H1 (cell line): ENCODE data around the gene PRPF31. TPM values are rescaled to one million over a fixed set of nuclear protein-coding genes. Genes with fewer than 3 reads are reported as not detected.

Experiments used
- ASH2L ChIP-seq: fragments of 200-600, 300-600 bp; sonication (generic); IDR thresholded peaks from one replicate; pipeline ENCODE4 v1.7.1; 2017; ENCODE audit warnings: low read length
- ATF2 ChIP-seq: IDR thresholded peaks from 2 replicates; pipeline ENCODE4 v1.6.1; 2012; ENCODE audit warnings: low read length, inconsistent platforms
- ATF3 ChIP-seq: IDR thresholded peaks from 2 replicates; pipeline ENCODE4 v1.6.1; 2011; ENCODE audit warnings: low read depth, mild to moderate bottlenecking, low read length; ENCODE audit not compliant: insufficient read depth
- CHD1 ChIP-seq: IDR thresholded peaks from 2 replicates; pipeline ENCODE4 v1.6.1; 2012; ENCODE audit warnings: low read depth, low read length, improper control_type of control experiment
- E2F6 ChIP-seq: IDR thresholded peaks from 2 replicates; pipeline ENCODE4 v1.6.1; 2012; ENCODE audit warnings: inconsistent platforms
- EGR1 ChIP-seq: IDR thresholded peaks from 2 replicates; pipeline ENCODE4 v1.6.1; 2011; ENCODE audit warnings: low read depth, low read length, borderline replicate concordance
- EZH2 ChIP-seq: fragments of 200-600 bp; sonication (generic); IDR thresholded peaks from 2 replicates; pipeline ENCODE4 v1.7.1; 2012; ENCODE audit warnings: low read depth, mild to moderate bottlenecking, moderate library complexity, low read length, inconsistent platforms; ENCODE audit not compliant: severe bottlenecking
- JUN ChIP-seq: IDR thresholded peaks from 2 replicates; pipeline ENCODE4 v1.6.1; 2011; ENCODE audit warnings: low read depth, mild to moderate bottlenecking, improper control_type of control experiment, low read length
- JUND ChIP-seq: IDR thresholded peaks from 2 replicates; pipeline ENCODE4 v1.6.1; 2011; ENCODE audit warnings: mild to moderate bottlenecking, improper control_type of control experiment, low read length
- KDM4A ChIP-seq: IDR thresholded peaks from one replicate; pipeline ENCODE4 v1.7.1; 2012; ENCODE audit warnings: low read depth, mild to moderate bottlenecking, moderate library complexity, low read length, inconsistent platforms; ENCODE audit not compliant: severe bottlenecking
- MAFK ChIP-seq: IDR thresholded peaks from 2 replicates; pipeline ENCODE4 v1.6.1; 2012; ENCODE audit warnings: low read depth, mild to moderate bottlenecking, improper control_type of control experiment, low read length
- POLR2AphosphoS5 ChIP-seq: IDR thresholded peaks from 2 replicates; pipeline ENCODE4 v1.6.1; 2011; ENCODE audit warnings: low read depth, low read length
- SAP30 ChIP-seq: fragments of 300-600 bp; sonication (generic); IDR thresholded peaks from 2 replicates; pipeline ENCODE4 v1.7.1; 2012; ENCODE audit warnings: low read length, moderate library complexity, mild to moderate bottlenecking, inconsistent platforms; ENCODE audit not compliant: insufficient read depth, insufficient replicate concordance
- SIN3A ChIP-seq, 2 experiments: IDR thresholded peaks in 1 of 2; conservative IDR thresholded peaks in 1 of 2; 2 replicates each; pipeline ENCODE4 v1.6.1; 2011 to 2012; ENCODE audit warnings: low read length in 2 of 2, improper control_type of control experiment in 1 of 2, low read depth in 1 of 2, mild to moderate bottlenecking in 1 of 2
- SIRT6 ChIP-seq: IDR thresholded peaks from one replicate; pipeline ENCODE4 v1.7.1; 2012; ENCODE audit warnings: low read length, inconsistent platforms
- SP2 ChIP-seq: IDR thresholded peaks from 2 replicates; pipeline ENCODE4 v1.6.1; 2012; ENCODE audit warnings: mild to moderate bottlenecking, low read length, inconsistent platforms
- SRF ChIP-seq: IDR thresholded peaks from 2 replicates; pipeline ENCODE4 v1.6.1; 2011; ENCODE audit warnings: mild to moderate bottlenecking, low read depth, low read length, moderate library complexity
- TBP ChIP-seq: IDR thresholded peaks from 2 replicates; pipeline ENCODE4 v1.6.1; 2011; ENCODE audit warnings: low read depth, low read length, improper control_type of control experiment
- TEAD4 ChIP-seq: IDR thresholded peaks from 2 replicates; pipeline ENCODE4 v1.6.1; 2012; ENCODE audit warnings: low read depth, low read length, inconsistent platforms, mixed read lengths
- YY1 ChIP-seq: IDR thresholded peaks from 2 replicates; pipeline ENCODE4 v1.6.1; 2011; ENCODE audit warnings: low read depth, mild to moderate bottlenecking, low read length
- polyA plus RNA-seq, 7 experiments: library from polyadenylated mRNA; depleted of rRNA in 3 of 7; stranded (reverse) in 5 of 7; unstranded in 2 of 7; fragments of >200 nt in 5 of 7; fragments of 200-250 nt in 2 of 7; gene quantifications; 1 replicate in 5 of 7; 2 replicates in 1 of 7; 4 replicates in 1 of 7; pipeline versions ENCODE4 v1.2.1 to v1.2.3, GENCODE V29; 2011 to 2013; ENCODE audit warnings: missing spikeins in 2 of 7, mixed read lengths in 2 of 7
- total RNA-seq: library from RNA; stranded (reverse); fragmentation: NEBNext Ultra II Directional; extraction: Animal tissue kit (Norgen Biotek cat#: 25700); gene quantifications from 2 replicates; pipeline ENCODE4 v1.2.1, GENCODE V29; 2021
- TF ChIP-seq, protein P1 (sequence below): IDR thresholded peaks from 2 replicates; pipeline ENCODE4 v1.6.1; 2012; ENCODE audit warnings: inconsistent platforms

The PRPF31 gene
- total and polyA plus RNA-seq, 2 of the 8 experiments (the other 6 are each of a cell fraction or from before 2014, with no cell fraction given) = 51.1 to 97.4 TPM

- TF ChIP-seq ATF3 = no peak
- TF ChIP-seq, protein P1, sequence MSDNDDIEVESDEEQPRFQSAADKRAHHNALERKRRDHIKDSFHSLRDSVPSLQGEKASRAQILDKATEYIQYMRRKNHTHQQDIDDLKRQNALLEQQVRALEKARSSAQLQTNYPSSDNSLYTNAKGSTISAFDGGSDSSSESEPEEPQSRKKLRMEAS = peak; percentile 13; the same call in 1 of the 2 replicates
- TF ChIP-seq SRF = no peak
- peak; percentile 40 to 77; a peak in 1 of 4 replicates for TF ChIP-seq SIN3A (conservative IDR thresholded peaks at IDR 0.05 in 1 of 2, IDR thresholded peaks at IDR 0.05 in 1 of 2; ENCODE audit: low read depth in 1 of 2, low read length in 2 of 2)
- TF ChIP-seq MAFK = no peak
- TF ChIP-seq TBP = no peak; the same call in 1 of the 2 replicates
- TF ChIP-seq JUN = no peak
- no peak for TF ChIP-seq SIRT6
- TF ChIP-seq JUND = no peak
- peak; percentile 83 for TF ChIP-seq E2F6
- TF ChIP-seq TEAD4 = no peak
- no peak for TF ChIP-seq CHD1
- no peak for TF ChIP-seq SAP30
- TF ChIP-seq KDM4A = peak; percentile 69
- TF ChIP-seq EZH2 = no peak
- TF ChIP-seq ATF2 = no peak
- peak; percentile 89 for TF ChIP-seq EGR1
- TF ChIP-seq POLR2AphosphoS5 = peak; percentile 30
- TF ChIP-seq YY1 = peak; percentile 74
- peak; percentile 85 for TF ChIP-seq SP2
- peak; percentile 41 for TF ChIP-seq ASH2L
These were observed 44.0 kb downstream of the PRPF31 start, which contains the start of gene LENG1 (continued) for GRCh38 chr19:54159352-54160181.
